Stimulated activated CD4-positive, alpha-beta T cell treated with anti-CD3 and anti-CD28 coated beads, Interleukin-15, amount 100 ng/mL, for 24 hours (primary cell): ENCODE results near the gene UNC5A.

ENCODE experiments used
- DNase-seq: peaks from one replicate; pipeline ENCODE4 v3.0.0-alpha.2; 2020

Gene UNC5A

DNA sequence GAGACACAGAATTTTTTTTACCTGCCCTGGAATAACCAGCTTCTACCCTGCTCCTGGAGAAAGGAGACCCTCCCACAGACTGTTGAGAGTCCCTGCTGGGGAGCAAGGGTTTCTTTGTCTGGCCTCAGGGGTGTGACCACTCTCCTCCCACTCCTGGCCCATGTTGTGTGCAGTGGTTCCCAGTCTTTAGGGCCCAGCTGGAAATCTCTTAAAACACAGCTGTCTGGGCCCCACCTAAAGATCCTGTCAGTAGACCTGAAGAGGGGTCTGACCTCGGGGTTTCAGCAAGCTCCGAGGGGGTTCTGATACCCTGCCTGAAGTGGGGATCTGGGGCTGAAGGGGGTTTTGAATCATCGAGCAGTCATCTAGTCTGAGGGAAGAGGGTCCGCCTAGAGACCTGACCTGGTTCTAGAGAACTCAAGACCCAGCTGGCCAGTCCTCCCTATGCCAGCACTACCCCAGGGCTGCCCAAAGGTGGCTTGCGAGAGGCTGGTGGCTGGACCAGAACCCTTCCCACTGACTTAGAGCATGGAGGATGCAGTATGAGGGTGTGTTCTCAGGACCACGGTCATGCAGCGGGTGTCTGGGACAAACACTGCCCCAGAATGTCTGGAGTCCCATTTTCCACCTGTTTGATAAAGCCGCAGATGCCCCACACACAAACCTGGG, 8.1 kb upstream of the UNC5A start:
- DNase-seq: no peak

GRCh38 chr5:176803068-176803942, 7.1 kb upstream of the UNC5A start:
- DNase-seq: no peak

- DNase-seq: peak; percentile 37
Observed at GRCh38 chr5:176803943-176804498, 6.3 kb upstream of the UNC5A start.

GRCh38 chr5:176806137-176806536, 4.2 kb upstream of the UNC5A start:
- no peak for DNase-seq

- no peak for DNase-seq
Observed at GRCh38 chr5:176809544-176810080, 747 bp upstream of the UNC5A start.

GRCh38 chr5:176810687-176811501, 535 bp downstream of the UNC5A start:
- DNase-seq: peak; percentile 40

DNA sequence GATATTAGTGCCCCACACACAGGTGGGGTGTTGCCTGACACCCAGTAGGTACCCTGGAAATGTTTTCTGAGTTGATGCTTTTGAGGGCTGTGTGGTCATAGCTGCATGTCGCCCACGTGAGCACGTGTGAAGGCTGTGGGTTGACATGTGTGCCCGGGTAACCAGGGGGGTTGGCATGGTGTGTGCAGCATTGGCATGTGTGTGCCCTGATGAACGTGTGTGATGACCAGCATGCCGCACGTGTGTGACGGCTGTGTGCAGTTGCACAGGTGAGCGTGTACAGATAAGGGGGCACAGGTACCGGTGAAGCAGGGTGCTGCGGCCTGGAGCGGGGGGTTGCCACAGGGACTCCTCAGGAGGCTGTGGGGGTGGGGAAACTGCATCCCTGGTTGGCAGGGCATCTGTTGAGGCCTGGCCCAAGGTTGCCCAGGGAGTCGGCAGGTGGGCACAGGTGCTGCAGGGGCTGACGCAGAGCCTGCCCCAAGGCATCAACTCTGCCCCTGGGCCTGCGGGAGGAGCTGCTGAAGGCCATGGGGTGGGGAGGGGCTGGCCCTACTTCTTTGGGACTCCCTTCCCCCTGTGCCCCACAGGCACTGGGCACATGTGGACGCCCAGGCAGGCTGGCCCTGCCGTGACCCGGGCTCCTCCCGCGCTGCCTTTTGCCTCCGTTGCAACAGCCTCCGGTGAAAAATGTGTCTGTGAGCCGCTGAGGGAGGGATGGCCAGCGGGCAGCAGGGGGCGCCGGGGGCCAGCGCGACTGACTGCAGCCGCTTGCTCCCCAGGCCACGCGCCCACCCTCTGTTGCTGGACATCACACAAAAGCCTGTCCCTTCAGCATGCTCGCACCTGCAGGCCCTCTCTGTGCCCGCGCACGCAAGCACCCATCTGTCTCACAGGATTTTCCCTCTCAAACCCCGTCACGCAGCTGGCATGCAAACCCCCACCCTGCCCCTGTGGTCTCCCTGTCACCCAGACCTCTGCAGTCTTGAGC, 2.2 kb downstream of the UNC5A start:
- DNase-seq: peak; percentile 40

DNA sequence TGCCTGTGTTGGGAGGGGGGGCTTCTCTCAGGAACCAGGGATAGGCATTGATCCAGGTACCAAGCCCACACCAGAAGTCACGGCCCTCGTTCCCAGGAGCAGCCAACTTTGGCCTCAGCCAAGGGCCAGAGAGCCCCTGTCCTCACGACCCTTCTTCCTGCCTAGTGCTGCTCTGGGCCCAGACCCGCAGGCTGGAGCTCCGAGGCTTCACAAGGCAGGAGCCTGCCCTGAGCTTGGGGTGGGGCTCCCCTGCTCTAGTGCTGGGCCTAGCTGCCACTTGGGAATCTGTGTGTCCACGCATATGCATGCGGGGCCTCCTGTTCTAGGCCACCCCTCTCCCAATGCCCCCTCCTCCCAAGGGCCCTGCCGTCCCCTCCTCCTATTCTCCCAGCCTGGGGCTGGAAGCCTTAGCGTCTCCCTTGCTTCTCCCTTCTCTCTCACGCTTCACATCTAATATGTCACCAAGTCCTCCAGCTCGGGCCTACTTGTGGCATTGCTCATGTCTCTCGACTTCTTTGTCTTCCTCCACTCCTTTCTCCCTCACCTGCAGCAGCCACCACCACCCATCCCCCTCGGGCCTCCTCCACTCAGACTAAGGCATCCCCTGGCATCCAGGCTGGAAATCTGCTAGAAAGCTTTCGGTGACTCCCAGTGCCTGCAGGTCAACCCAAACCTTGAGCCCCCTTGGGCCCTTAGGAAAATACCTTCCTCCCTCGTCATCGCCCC, 3.4 kb downstream of the UNC5A start:
- DNase-seq: no peak

- DNase-seq: no peak
Observed at GRCh38 chr5:176814313-176814685, 3.9 kb downstream of the UNC5A start.

DNA sequence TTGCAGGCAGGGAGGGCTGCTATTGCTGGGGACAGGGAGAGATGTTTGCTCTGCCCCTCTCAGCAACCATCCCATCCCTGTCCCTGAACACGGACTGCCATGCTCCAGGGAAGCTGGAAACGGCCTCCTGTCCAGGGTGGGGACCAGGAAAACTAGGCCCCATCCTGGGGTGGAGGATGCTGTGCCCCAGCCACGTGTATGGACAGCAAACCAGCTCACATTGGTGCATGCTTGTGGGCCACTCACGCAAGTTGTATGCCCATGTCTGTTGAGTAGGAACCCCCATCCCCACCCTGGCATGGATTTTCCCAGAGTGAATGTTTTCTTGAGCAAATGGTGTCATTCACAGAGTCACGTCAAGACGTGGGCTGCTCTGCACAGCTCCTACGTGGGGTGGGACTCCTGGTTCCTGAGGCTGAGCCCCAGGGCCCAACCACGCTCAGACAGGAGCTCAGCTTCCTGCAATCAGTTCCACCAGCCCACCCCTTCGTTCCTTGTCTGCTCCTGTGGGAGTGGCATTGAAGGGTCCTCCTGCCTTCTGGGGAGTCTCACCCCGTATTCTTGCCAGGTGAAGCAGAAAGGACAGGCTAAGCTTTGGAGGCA, 4.6 kb downstream of the UNC5A start:
- DNase-seq: no peak

DNA sequence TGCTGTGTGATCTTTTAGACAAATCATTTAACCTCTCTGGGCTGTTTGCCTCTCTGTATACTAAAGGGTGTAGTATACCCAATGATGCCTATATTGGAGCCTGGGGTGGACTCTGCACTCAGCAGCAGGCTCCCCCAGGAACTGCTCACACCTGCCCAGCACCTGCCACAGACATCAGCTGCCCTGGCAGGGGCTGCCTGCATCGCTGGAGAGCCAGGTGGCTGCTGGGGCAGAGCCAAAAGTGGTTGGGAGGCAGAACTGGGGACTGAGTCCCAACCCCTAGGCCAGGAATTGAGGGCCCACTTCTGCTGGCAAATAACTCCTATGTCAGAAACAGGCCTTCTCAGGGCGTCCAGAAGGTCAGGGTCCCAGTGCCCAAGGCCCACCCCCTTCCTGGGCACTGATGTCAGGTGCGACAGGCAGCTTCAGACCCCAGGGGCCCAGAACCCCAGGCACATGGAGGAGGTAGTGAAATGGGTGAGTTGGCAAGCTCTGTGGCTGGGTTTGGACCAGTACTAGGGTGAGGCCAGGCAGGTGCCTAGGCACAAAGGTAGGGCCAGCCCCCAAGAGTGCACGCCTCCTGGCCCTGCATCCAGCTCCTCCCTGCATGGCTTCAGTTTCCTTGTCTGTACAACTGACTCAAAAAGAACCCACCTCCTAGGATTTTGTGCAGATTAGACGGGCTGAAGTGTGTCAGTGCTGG, 5.8 kb downstream of the UNC5A start:
- DNase-seq: no peak

DNA sequence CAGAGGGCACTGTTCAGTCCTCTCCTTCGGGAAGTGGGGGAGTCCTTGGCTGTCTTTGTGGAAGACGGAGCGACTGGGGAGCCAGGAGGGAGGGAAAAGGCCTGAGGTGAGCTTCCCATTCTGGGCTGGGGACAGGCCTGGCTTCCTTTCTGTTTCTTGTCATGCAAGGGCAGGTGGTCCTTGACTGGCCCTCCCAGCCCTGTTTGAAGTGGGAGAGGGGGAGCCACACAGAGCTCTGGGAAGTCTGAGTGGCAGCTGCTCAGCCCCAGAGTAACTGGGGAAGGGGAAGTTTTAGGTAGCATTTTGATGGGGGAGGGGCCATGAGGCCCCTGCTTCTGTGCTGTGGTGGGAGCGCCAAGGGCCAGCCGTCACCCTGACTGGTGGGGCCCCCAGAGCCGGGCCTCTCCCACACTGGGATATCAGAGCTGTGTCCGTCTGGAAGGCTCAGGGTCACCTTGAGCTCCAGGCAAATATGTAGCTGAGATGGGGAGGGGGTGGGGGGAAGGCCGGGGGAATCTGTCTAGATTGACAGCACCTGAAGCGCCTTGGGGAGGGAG, 6.5 kb downstream of the UNC5A start:
- no peak for DNase-seq

- DNase-seq: peak; percentile 31
Observed at GRCh38 chr5:176817369-176817840, 7.0 kb downstream of the UNC5A start.

DNA sequence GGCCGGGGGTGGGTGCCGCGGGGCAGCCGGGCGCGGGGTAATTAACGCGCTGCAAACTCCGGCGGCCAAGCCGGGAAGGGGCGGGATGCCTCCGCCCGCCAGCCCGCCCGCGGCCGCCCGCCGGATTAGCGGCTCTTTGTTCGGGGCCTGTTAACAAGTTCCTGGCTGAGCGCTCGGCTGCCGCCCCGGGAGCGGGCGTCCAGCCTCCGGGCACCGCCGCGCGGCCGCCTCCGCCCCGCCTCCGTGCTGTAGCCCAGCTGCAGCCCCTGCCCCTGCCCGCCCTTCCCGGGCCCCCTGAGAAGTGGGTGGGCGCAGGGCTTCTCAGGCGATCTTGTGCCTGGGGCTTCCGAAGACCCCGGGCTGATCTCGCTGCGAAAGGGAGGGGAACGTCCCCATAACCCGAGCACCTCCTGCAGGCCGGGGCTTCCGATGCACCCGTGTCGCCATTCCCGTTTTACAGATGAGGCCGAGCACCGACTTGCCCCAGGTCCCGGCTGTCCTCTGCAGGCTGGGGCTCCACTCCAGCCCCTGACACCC, 7.5 kb downstream of the UNC5A start:
- peak; percentile 58 for DNase-seq

GRCh38 chr5:176818391-176819098, 8.2 kb downstream of the UNC5A start:
- DNase-seq: peak; percentile 27

DNA sequence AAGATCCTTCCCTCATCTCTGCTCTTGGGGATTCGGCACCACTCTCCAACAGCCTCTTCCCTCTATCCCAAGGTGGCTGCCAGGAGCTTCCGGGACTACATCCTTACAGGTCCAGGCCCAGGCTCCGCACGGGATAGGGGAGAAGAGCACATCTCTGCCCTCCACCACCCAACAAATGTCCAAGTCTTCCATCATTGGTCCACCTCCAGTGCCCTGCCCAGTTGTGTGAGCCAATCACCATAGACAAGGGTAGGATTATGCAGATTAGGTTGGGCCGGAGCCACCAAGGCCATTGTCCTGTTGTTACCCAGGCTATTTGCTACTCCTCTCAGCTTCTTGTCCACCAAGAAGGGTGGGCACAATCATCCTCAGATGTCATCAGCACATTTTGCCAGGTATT, 9.1 kb downstream of the UNC5A start:
- no peak for DNase-seq

DNA sequence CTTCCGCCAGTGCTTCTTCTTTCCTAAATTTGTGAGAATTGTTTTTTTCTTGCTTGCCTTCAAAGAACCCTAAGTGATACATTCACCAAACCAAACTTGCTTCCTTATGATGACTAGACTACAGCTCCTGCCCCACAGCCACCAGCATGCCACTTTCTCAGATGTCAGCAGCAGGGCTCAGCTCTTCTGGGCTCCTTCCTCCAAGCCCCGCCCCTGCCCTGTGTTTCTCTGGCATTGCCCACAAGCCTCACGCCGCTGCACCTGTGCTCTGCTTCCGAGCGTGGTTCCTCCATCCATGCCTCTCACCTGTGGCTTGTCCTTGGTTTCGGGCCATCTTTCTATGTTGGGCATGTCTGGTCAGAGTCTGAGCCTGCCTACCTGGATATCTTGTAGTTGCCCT, 10.6 kb downstream of the UNC5A start:
- DNase-seq: no peak

GRCh38 chr5:176821441-176821840, 11.1 kb downstream of the UNC5A start:
- no peak for DNase-seq
